Measurements from ENCODE around the gene RNF123.
"Not testable (repeated sequence)": the region's sequence is repeated elsewhere in the genome, so short reads cannot be mapped to it uniquely, and the experiment has no call there.

Gene RNF123

DNA sequence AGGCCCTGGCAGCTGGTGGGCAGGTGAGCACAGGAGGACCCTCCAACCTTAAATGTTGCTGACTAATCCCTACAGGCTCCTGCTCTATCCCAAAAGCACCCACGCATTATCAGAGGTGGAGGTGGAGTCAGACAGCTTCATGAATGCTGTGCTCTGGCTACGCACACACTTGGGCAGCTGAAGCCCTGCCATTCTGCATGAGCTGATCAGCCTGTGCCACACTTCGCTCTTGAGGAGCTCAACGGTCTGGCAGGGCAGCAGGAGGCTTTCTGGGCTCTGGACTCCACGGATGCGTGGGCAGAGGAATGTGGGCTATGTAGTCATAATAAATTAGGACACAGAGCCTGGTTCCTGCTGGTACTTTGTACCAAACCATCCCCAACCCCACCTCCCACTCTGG lies 6.2 kb upstream of the RNF123 start:
- H3K27ac ChIP-seq: no peak overlapping the region
- no peaks in the 10 kb centered on the region for H3K9me3 ChIP-seq
- H3K4me3 ChIP-seq: no peak overlapping the region
- TF ChIP-seq CTCF (IDR thresholded peaks at IDR 0.05): no peak
- no peak for DNase-seq
- H3K36me3 ChIP-seq: peaks cover 52 to 67% (median 59%) of the 10 kb centered on the region in 3 donors
- peaks cover 0 to 16% (median 9%) of the 10 kb centered on the region in 4 donors for H3K4me1 ChIP-seq
- H3K27me3 ChIP-seq: no peaks in the 10 kb centered on the region
- intact Hi-C loops (cut with DNase I; ENCODE audit: low total_unique reads): no loop called here

- H3K4me3 ChIP-seq; H3K27ac ChIP-seq; intact Hi-C loops (cut with DNase I; ENCODE audit: low total_unique reads); DNase-seq; H3K9me3 ChIP-seq; H3K27me3 ChIP-seq: not testable (repeated sequence)
- H3K36me3 ChIP-seq: peaks cover 39 to 54% (median 46%) of the 10 kb centered on the region in 3 donors
- H3K4me1 ChIP-seq: peaks cover 0 to 26% (median 15%) of the 10 kb centered on the region in 4 donors
Observed at GRCh38 chr3:49684453-49684852, 4.9 kb upstream of the RNF123 start.

DNA sequence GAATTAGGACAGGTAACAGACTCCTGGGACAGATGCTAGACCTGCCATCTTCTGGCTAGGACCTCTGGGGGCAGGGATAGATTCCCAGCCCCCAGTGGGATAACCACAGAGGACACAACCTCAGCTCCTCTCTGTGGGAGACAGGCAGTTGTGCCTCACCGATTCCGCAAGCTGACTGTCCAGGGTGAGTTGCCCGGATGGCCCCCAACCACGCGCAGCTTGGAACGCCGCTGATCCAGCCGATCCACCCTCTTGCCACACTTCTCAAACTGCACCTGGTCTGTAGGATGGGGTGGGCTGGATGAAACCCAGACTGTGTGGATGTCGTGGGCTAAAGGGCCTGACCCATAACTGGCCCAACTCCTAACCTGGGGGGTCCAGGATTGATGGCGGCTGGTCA lies 4.3 kb upstream of the RNF123 start:
- Histone ChIP-seq H3K4me1 (peaks cover 0 to 29% (median 18%) of the 10 kb centered on the region in 4 donors), H3K36me3 (peaks cover 33 to 47% (median 40%) of the 10 kb centered on the region in 3 donors)
- H3K27me3 ChIP-seq; H3K4me3 ChIP-seq; H3K9me3 ChIP-seq; H3K27ac ChIP-seq; DNase-seq; intact Hi-C loops (cut with DNase I; ENCODE audit: low total_unique reads): not testable (repeated sequence)

- H3K36me3 ChIP-seq: peaks cover 27 to 40% (median 32%) of the 10 kb centered on the region in 3 donors
- H3K27me3 ChIP-seq; H3K27ac ChIP-seq; DNase-seq; intact Hi-C loops (cut with DNase I; ENCODE audit: low total_unique reads); H3K9me3 ChIP-seq: not testable (repeated sequence)
- H3K4me3 ChIP-seq: peak overlapping the region; percentile 36 to 46
- H3K4me1 ChIP-seq: peaks cover 0 to 36% (median 26%) of the 10 kb centered on the region in 4 donors
Observed at GRCh38 chr3:49685846-49686245, 3.5 kb upstream of the RNF123 start.

DNA sequence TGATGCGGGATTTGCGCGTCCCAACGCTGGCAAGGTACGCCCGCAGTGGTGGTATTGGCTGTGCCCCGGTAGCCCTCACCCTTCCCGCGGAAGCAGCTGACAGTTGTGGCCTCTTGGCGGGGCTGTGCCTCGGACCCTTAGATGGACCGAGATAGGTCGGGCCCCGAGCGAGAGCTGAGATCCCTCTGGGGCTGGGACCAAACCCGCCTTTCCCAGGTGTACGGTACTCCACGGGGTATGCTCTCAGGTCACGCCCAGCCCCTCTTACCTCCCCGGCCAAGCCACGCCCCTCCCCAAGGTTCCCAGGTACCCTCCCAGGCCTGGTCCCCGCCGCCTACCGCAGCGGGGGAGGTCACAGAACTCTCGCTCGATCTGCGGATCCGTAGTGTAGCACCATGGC lies 3.0 kb upstream of the RNF123 start:
- DNase-seq; intact Hi-C loops (cut with DNase I; ENCODE audit: low total_unique reads); H3K9me3 ChIP-seq; H3K27me3 ChIP-seq: not testable (repeated sequence)
- Histone ChIP-seq H3K4me3 (peak overlapping the region; percentile 36 to 46), H3K36me3 (peaks cover 22 to 35% (median 27%) of the 10 kb centered on the region in 3 donors), H3K4me1 (peaks cover 0 to 41% (median 31%) of the 10 kb centered on the region in 4 donors), H3K27ac (peak overlapping the region; percentile 4 to 33)

DNA sequence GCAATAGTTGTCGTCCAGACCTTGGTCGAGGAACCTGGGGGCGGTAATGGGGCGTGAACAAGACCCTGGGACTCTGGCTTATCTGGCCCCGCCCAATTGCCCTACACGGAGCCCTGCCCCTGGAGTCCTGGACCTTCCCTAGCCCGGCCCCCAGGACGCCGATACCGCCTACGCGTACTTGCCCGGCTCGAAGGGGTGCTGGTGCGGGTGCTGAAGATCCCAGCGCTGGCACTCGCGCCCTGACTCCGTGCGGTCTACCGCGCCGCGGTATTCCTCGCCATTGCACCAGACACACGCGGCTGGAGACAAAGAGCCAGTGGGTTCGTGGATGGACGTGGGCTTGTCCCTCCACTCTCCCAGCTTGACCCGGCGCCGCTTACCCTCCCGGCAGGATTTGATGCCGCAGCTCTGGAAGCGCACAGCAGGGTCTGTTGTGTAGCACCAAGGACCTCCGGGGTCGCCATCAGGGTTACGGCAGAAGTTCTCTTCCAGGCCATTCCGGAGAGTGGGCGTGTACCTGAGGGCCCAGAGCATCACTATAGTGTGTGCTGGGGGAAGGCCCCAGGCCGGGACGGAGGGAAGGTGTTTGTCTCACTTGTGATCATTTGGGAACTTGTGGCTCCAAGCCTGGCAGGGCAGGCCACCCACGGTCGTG lies 2.5 kb upstream of the RNF123 start:
- H3K27me3 ChIP-seq; H3K9me3 ChIP-seq; intact Hi-C loops (cut with DNase I; ENCODE audit: low total_unique reads); DNase-seq: not testable (repeated sequence)
- Histone ChIP-seq H3K36me3 (peaks cover 16 to 29% (median 22%) of the 10 kb centered on the region in 3 donors), H3K4me1 (peaks cover 0 to 47% (median 33%) of the 10 kb centered on the region in 4 donors), H3K27ac (peak overlapping the region; percentile 4 to 33), H3K4me3 (peak overlapping the region; percentile 36 to 46)

DNA sequence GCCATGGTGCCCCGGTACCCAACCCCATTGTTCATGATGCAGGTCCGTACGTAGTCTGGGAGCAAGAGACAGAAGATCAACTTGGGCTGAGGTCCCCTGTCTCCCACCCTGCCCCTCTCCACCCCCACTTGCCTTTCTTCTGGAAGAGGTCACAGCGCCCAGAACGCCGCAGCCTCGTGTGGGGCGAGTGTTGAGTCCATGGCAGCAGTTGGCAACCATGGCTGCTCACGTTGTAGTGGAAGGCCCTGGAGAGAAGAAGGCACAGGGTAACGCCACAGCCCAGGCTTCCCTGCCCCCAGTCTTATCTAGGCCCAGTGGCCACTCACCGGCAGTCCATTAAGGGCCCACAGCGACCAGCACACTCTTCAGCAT lies 1.9 kb upstream of the RNF123 start:
- intact Hi-C loops (cut with DNase I; ENCODE audit: low total_unique reads); DNase-seq; H3K9me3 ChIP-seq; H3K27ac ChIP-seq; H3K27me3 ChIP-seq; H3K4me3 ChIP-seq: not testable (repeated sequence)
- Histone ChIP-seq H3K36me3 (peaks cover 14 to 24% (median 16%) of the 10 kb centered on the region in 3 donors), H3K4me1 (peaks cover 0 to 48% (median 33%) of the 10 kb centered on the region in 4 donors)

- H3K27me3 ChIP-seq; DNase-seq; intact Hi-C loops (cut with DNase I; ENCODE audit: low total_unique reads); H3K9me3 ChIP-seq: not testable (repeated sequence)
- peaks cover 3 to 13% (median 6%) of the 10 kb centered on the region in 3 donors for H3K36me3 ChIP-seq
- peaks cover 0 to 48% (median 33%) of the 10 kb centered on the region in 4 donors for H3K4me1 ChIP-seq
- H3K27ac ChIP-seq: peak overlapping the region; percentile 84 to 85
- H3K4me3 ChIP-seq: peak overlapping the region; percentile 81 to 91
Observed at GRCh38 chr3:49688338-49689045, 865 bp upstream of the RNF123 start.

DNA sequence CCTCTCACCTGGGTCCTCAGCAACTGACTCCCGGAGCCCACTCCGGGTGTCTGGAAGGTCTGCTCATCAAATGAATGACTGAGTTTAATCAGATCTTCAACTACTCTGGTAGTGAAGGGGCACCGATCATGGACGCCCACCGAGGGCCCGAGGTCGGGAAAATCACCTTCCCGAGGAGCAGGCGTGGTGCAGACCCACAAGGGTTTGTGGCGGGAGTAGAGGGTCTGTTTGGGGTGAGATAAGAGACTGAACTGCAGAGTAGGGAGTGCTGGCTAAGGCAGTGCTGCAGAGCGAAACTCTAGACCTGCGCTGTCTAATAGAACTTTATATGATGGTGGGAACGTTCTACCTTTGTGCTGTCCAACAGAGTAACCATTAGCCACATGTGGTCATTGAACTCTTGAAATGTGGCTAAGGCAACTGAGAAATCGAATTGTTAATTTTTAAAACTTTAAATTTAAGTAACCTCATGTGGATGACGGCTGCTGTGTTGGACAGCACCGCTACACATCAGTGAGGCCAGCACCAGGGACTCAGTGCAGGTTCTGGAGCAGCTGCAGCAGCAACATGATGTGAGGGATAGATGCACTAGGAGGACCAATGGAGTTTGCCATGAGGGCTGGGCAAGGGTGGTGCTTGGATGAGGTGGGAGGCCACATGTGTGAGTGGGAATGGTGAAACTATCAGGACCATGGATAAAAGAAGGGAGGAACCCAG lies 709 bp downstream of the RNF123 start:
- not testable (repeated sequence) for DNase-seq, H3K36me3 ChIP-seq

DNA sequence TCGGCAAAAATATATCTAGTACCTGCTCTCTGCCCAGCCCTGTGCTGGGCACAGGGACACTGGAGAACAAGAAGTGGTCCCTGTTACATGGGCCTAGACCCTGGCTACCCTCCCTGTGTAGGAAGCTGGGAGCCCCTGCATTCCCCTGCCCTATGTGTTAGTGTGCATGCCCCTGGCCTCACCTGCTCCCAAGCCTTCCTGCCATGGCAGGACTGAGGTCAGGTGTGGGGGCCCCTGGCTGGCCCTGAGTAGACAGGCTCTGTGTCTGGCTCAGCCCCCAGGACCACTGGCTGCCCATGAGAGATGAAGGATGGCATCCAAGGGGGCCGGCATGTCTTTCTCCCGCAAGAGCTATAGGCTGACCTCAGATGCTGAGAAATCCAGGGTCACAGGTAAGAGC lies 1.5 kb downstream of the RNF123 start:
- H3K4me3 ChIP-seq: peak overlapping the region in 1 of 2 donors; percentile 91
- H3K27ac ChIP-seq; H3K36me3 ChIP-seq; DNase-seq; intact Hi-C loops (cut with DNase I; ENCODE audit: low total_unique reads); H3K9me3 ChIP-seq; H3K27me3 ChIP-seq: not testable (repeated sequence)
- H3K4me1 ChIP-seq: peaks cover 0 to 43% (median 33%) of the 10 kb centered on the region in 4 donors

More for the DNA sequence above, 709 bp downstream of the RNF123 start:
- intact Hi-C loops (cut with DNase I; ENCODE audit: low total_unique reads); H3K9me3 ChIP-seq; H3K27me3 ChIP-seq: not testable (repeated sequence)
- Histone ChIP-seq H3K27ac (peak overlapping the region; percentile 84 to 85), H3K4me3 (peak overlapping the region; percentile 81 to 91), H3K4me1 (peaks cover 0 to 48% (median 33%) of the 10 kb centered on the region in 4 donors)

DNA sequence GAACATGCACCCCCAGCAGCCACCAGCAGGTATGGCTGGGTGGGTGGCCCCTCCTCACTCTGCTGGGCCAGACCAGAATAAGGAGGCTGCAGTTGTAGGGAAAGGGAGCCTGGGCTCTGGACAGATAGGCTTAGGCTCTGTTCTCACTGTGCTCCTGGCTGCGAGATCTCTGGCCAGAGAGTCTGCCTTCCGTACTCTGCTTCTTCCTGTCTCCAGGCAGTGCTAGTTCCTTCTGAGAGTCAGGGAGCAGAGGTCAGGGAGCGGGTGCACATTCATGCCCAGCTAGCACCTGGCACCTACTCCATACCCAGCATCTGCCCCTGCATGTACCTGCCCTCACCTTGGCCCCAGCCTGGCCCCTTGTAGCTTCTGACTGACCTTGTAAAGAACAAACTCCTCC lies 2.1 kb downstream of the RNF123 start:
- H3K27ac ChIP-seq; H3K9me3 ChIP-seq; H3K4me3 ChIP-seq; DNase-seq; H3K27me3 ChIP-seq; H3K36me3 ChIP-seq; intact Hi-C loops (cut with DNase I; ENCODE audit: low total_unique reads): not testable (repeated sequence)
- H3K4me1 ChIP-seq: peaks cover 0 to 40% (median 30%) of the 10 kb centered on the region in 4 donors

- Histone ChIP-seq H3K4me1 (peaks cover 0 to 22% (median 18%) of the 10 kb centered on the region in 4 donors), H3K36me3 (peaks cover 0 to 26% (median 22%) of the 10 kb centered on the region in 3 donors)
- H3K9me3 ChIP-seq; H3K27ac ChIP-seq; H3K27me3 ChIP-seq; DNase-seq; H3K4me3 ChIP-seq; intact Hi-C loops (cut with DNase I; ENCODE audit: low total_unique reads): not testable (repeated sequence)
Observed at GRCh38 chr3:49694409-49695070, 5.2 kb downstream of the RNF123 start.
